ENCODE measurements around the gene RTRAF.
A peak's percentile ranks its signal among the peaks of the same experiment; 100 is the strongest.

RTRAF gene

DNA sequence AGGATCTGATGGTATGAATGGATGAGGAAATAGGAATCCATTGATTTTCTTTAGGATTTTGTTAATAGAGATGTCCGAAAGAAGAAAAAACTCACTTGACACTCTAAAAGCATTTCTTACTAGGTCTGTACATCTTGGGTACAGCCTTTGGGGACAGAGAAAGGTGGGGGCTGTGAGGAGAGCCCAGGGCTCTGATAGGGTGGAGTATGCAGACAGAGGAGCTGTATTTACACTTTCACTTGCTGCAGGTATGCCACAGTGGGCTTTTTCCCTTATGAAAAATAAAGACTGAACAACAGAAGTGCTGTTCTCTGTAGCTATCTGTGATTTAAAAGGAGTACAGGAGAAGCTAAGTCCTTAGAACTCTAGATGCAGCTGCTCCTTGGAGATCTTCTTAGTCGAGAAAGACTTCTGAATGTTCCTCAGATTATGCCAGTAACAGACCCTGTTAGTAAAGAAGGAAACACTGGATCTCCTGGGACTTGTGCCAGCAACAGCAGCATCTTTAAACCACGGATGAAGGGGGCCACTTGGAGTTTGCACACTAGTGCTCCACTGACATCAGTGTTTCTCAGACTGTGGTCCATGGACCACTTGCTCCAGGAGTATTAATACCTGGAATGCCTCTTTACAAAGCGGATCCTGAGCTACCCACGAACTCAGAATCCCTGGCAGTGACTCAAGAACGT lies 19.4 kb upstream of the RTRAF start:
- H3K4me3 ChIP-seq (replicated peaks; ENCODE audit: low read depth, low read length): no peak overlapping the region
- TF ChIP-seq, protein P1, sequence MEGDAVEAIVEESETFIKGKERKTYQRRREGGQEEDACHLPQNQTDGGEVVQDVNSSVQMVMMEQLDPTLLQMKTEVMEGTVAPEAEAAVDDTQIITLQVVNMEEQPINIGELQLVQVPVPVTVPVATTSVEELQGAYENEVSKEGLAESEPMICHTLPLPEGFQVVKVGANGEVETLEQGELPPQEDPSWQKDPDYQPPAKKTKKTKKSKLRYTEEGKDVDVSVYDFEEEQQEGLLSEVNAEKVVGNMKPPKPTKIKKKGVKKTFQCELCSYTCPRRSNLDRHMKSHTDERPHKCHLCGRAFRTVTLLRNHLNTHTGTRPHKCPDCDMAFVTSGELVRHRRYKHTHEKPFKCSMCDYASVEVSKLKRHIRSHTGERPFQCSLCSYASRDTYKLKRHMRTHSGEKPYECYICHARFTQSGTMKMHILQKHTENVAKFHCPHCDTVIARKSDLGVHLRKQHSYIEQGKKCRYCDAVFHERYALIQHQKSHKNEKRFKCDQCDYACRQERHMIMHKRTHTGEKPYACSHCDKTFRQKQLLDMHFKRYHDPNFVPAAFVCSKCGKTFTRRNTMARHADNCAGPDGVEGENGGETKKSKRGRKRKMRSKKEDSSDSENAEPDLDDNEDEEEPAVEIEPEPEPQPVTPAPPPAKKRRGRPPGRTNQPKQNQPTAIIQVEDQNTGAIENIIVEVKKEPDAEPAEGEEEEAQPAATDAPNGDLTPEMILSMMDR (IDR thresholded peaks at IDR 0.05; ENCODE audit: low read length, missing control alignments): no peak
- DNase-seq (ENCODE audit: low read depth): no peak

GRCh38 chr14:51972566-51972965 lies 16.8 kb upstream of the RTRAF start:
- H3K4me3 ChIP-seq (replicated peaks; ENCODE audit: low read depth, low read length): no peak overlapping the region
- TF ChIP-seq, protein P1 (IDR thresholded peaks at IDR 0.05; ENCODE audit: low read length, missing control alignments): no peak
- no peak for DNase-seq (ENCODE audit: low read depth)

- TF ChIP-seq, protein P1 (IDR thresholded peaks at IDR 0.05; ENCODE audit: low read length, missing control alignments): no peak
These were observed 12.3 kb upstream of the RTRAF start for GRCh38 chr14:51977075-51977474.

GRCh38 chr14:51978681-51979085 lies 10.7 kb upstream of the RTRAF start:
- no peak overlapping the region for H3K4me3 ChIP-seq (replicated peaks; ENCODE audit: low read depth, low read length)
- TF ChIP-seq, protein P1 (IDR thresholded peaks at IDR 0.05; ENCODE audit: low read length, missing control alignments): no peak
- peak; percentile 53 for DNase-seq (ENCODE audit: low read depth)

More at GRCh38 chr14:51977075-51977474, 12.3 kb upstream of the RTRAF start:
- H3K4me3 ChIP-seq (replicated peaks; ENCODE audit: low read depth, low read length): no peak overlapping the region
- DNase-seq (ENCODE audit: low read depth): peak; percentile 52

DNA sequence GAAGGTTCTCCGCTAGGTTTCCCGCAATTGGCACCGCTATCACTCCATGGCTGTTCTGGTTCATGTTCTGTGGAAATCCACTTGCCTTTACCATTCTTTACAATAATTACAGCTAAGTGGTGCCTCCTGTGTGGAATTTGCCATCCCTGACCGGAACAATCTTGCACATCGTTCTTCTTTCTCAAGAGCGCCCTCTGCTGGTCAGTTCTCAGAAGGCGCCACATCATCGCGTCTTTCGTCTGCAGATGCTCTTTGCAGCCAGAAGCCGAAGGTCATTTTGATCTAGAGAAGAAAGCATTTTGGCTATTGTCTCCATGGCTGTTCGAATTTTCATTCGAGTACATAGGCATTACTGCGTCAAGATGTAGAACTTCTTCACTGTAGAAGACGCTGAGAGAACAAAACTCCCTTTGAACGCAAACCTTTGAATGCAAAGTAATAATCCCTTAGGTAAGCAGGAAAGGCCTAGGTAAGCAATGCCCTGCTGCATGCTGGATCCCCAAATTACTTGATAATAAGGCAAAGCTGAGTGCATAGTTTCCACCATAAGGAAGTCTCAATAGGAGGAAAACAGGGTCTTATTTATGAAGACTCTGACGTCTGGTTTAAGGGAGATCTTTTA lies 10.1 kb upstream of the RTRAF start:
- peak; percentile 89 for DNase-seq (ENCODE audit: low read depth)
- TF ChIP-seq, protein P1 (IDR thresholded peaks at IDR 0.05; ENCODE audit: low read length, missing control alignments): peak; percentile 92
- H3K4me3 ChIP-seq (replicated peaks; ENCODE audit: low read depth, low read length): no peak overlapping the region

- no peak overlapping the region for H3K4me3 ChIP-seq (replicated peaks; ENCODE audit: low read depth, low read length)
- TF ChIP-seq, protein P1 (IDR thresholded peaks at IDR 0.05; ENCODE audit: low read length, missing control alignments): no peak
- no peak for DNase-seq (ENCODE audit: low read depth)
These were observed 8.0 kb upstream of the RTRAF start for GRCh38 chr14:51981218-51981854.
